Stimulated activated CD4-positive, alpha-beta T cell treated with anti-CD3 and anti-CD28 coated beads, Interleukin-15, amount 100 ng/mL, for 48 hours (primary cell): Measurements from ENCODE around the gene OR2T5.
"Not testable (repeated sequence)": the region's sequence is repeated elsewhere in the genome, so short reads cannot be mapped to it uniquely, and the experiment has no call there.

Source experiments
- DNase-seq, 2 donors: peaks; one replicate each; pipeline ENCODE4 v3.0.0-alpha.2; 2020; ENCODE audit warnings: low read depth in 2 of 2

Gene OR2T5

GRCh38 chr1:248507773-248508172, 19.4 kb downstream of the OR2T5 start, which contains the start of gene OR2G6:
Gene OR2G6 (plus strand): TSS chr1:248508073. CDS start chr1:248521647, 13,574 bp downstream.
- DNase-seq, result not testable (repeated sequence)

- DNase-seq, result not testable (repeated sequence)
Observed at GRCh38 chr1:248510217-248510616, 21.8 kb downstream of the OR2T5 start.

GRCh38 chr1:248521856-248522255, 33.5 kb downstream of the OR2T5 start:
- DNase-seq, result no peak

- DNase-seq, result not testable (repeated sequence)
Observed at GRCh38 chr1:248537449-248537848, 49.1 kb downstream of the OR2T5 start.
